Tongue (tissue), 2 donors: ENCODE results near the gene SEC31B. TPM values are rescaled to one million over a fixed set of nuclear protein-coding genes. Genes with fewer than 3 reads are reported as not detected.
A peak's percentile ranks its signal among the peaks of the same experiment; 100 is the strongest.

Experiments
- DNase-seq: peaks from one replicate; pipeline ENCODE4 v3.0.0-alpha.2; 2015
- total RNA-seq: library from RNA; depleted of rRNA; stranded (reverse); fragments of >200 nt; gene quantifications from one replicate; pipeline ENCODE4 v1.2.3, GENCODE V29; 2014

The SEC31B gene
- total RNA-seq, 1 donor from 2014 or later, result 4.6 TPM

- no peak for DNase-seq
Measured at GRCh38 chr10:100528123-100528886, 8.6 kb upstream of the SEC31B start.

- no peak for DNase-seq
Measured at GRCh38 chr10:100524638-100525037, 5.0 kb upstream of the SEC31B start.

GRCh38 chr10:100524206-100524605, 4.5 kb upstream of the SEC31B start:
- DNase-seq, result no peak

- DNase-seq, result no peak
Measured at GRCh38 chr10:100522945-100523344, 3.3 kb upstream of the SEC31B start.

GRCh38 chr10:100522107-100522801, 2.6 kb upstream of the SEC31B start:
- no peak for DNase-seq

GRCh38 chr10:100520811-100521210, 1.1 kb upstream of the SEC31B start:
- DNase-seq, result no peak

- DNase-seq, result peak; percentile 77
Measured at GRCh38 chr10:100518761-100519241, 860 bp downstream of the SEC31B start.

GRCh38 chr10:100516847-100517246, 2.8 kb downstream of the SEC31B start:
- no peak for DNase-seq

- DNase-seq, result no peak
Measured at GRCh38 chr10:100515612-100516011, 4.0 kb downstream of the SEC31B start.

- no peak for DNase-seq
Measured at GRCh38 chr10:100510533-100511308, 8.9 kb downstream of the SEC31B start.

- DNase-seq, result peak; percentile 10
Measured at GRCh38 chr10:100509241-100509840, 10.3 kb downstream of the SEC31B start.

- DNase-seq, result peak; percentile 38
Measured at GRCh38 chr10:100508691-100509150, 10.9 kb downstream of the SEC31B start.

GRCh38 chr10:100508266-100508665, 11.4 kb downstream of the SEC31B start:
- no peak for DNase-seq

GRCh38 chr10:100507357-100507732, 12.3 kb downstream of the SEC31B start:
- DNase-seq, result no peak

GRCh38 chr10:100506596-100507356, 12.9 kb downstream of the SEC31B start:
- no peak for DNase-seq

- DNase-seq, result no peak
Measured at GRCh38 chr10:100505164-100505563, 14.5 kb downstream of the SEC31B start.

GRCh38 chr10:100504096-100504495, 15.6 kb downstream of the SEC31B start:
- no peak for DNase-seq

GRCh38 chr10:100502926-100503494, 16.7 kb downstream of the SEC31B start:
- no peak for DNase-seq

GRCh38 chr10:100501423-100501822, 18.2 kb downstream of the SEC31B start:
- DNase-seq, result no peak

GRCh38 chr10:100498059-100498458, 21.6 kb downstream of the SEC31B start:
- DNase-seq, result no peak

GRCh38 chr10:100496567-100496966, 23.1 kb downstream of the SEC31B start:
- no peak for DNase-seq
